OCI-LY1 (cell line): Measurements from ENCODE around the gene TWF1.

Experiments
- H2AFZ ChIP-seq: fragments of 200-600 bp; sonication (generic), shearing (Covaris generic); 2 replicates; pipeline ENCODE4 v1.6.0; 2014; ENCODE audit warnings: antibody characterized with exemption, mild to moderate bottlenecking, low read length
- H3F3A ChIP-seq: fragments of 200-600 bp; sonication (generic), shearing (Covaris generic); 2 replicates; pipeline ENCODE4 v1.6.0; 2014; ENCODE audit warnings: mild to moderate bottlenecking, antibody characterized with exemption, low read length, moderate library complexity; ENCODE audit not compliant: insufficient read depth
- H3K27ac ChIP-seq: fragments of 200-600 bp; sonication (generic); 2 replicates; pipeline ENCODE4 v1.5.1; 2014; ENCODE audit warnings: low read length, mixed run types, mild to moderate bottlenecking, low read depth; ENCODE audit not compliant: poor library complexity, severe bottlenecking
- H3K27me3 ChIP-seq: fragments of 200-600 bp; sonication (generic); 2 replicates; pipeline ENCODE4 v1.6.0; 2014; ENCODE audit warnings: antibody characterized with exemption, mild to moderate bottlenecking, low read length, moderate library complexity; ENCODE audit not compliant: insufficient read depth
- H3K36me3 ChIP-seq: fragments of 200-600 bp; sonication (generic); 2 replicates; pipeline ENCODE4 v1.6.1; 2014; ENCODE audit warnings: mild to moderate bottlenecking, antibody characterized with exemption, low read length, moderate library complexity, mixed read lengths; ENCODE audit not compliant: insufficient read depth
- H3K4me1 ChIP-seq: fragments of 200-600 bp; sonication (generic); 2 replicates; pipeline ENCODE4 v1.5.1; 2014; ENCODE audit warnings: mild to moderate bottlenecking, low read length, moderate library complexity; ENCODE audit not compliant: insufficient read depth, severe bottlenecking
- H3K4me2 ChIP-seq: fragments of 200-600 bp; sonication (generic), shearing (Covaris generic); 2 replicates; pipeline ENCODE4 v1.6.1; 2014; ENCODE audit warnings: low read length
- H3K4me3 ChIP-seq: fragments of 200-600 bp; sonication (generic); 2 replicates; pipeline ENCODE4 v1.5.1; 2014; ENCODE audit warnings: low read length, low read depth, mild to moderate bottlenecking, mixed read lengths; ENCODE audit not compliant: poor library complexity, severe bottlenecking
- H3K79me2 ChIP-seq: fragments of 200-600 bp; shearing (Covaris generic); 2 replicates; pipeline ENCODE4 v1.6.1; 2016; ENCODE audit warnings: mixed run types, low read length, mixed read lengths; ENCODE audit not compliant: insufficient read depth
- H3K9ac ChIP-seq: fragments of 200-600 bp; sonication (generic), shearing (Covaris generic); 2 replicates; pipeline ENCODE4 v1.6.1; 2014; ENCODE audit warnings: mild to moderate bottlenecking, low read length, mixed read lengths
- H3K9me2 ChIP-seq: fragments of 200-600 bp; sonication (generic), shearing (Covaris generic); 2 replicates; pipeline ENCODE4 v1.6.1; 2014; ENCODE audit warnings: low read depth, mild to moderate bottlenecking, low read length, mixed read lengths
- H3K9me3 ChIP-seq: fragments of 200-600 bp; shearing (Covaris generic); 2 replicates; pipeline ENCODE4 v1.6.1; 2014; ENCODE audit warnings: low read length, mixed read lengths
- H4K20me1 ChIP-seq: fragments of 200-600 bp; sonication (generic), shearing (Covaris generic); 2 replicates; pipeline ENCODE4 v1.6.0; 2016; ENCODE audit warnings: mild to moderate bottlenecking, low read length; ENCODE audit not compliant: insufficient read depth
- CTCF ChIP-seq: fragments of 200-600 bp; sonication (generic), shearing (Covaris generic); IDR thresholded peaks from 2 replicates; pipeline ENCODE4 v1.5.1; 2017; ENCODE audit warnings: mild to moderate bottlenecking, antibody characterized with exemption, low read length, moderate library complexity, mixed read lengths
- EZH2 ChIP-seq: fragments of 200-600 bp; sonication (generic), shearing (Covaris generic); IDR thresholded peaks from 2 replicates; pipeline ENCODE4 v1.8.0; 2017; ENCODE audit warnings: borderline replicate concordance, mixed run types, mild to moderate bottlenecking, antibody characterized with exemption, low read length, moderate library complexity, mixed read lengths

Gene TWF1

GRCh38 chr12:43786899-43787693, 19.0 kb downstream of the TWF1 start:
- no peak overlapping the region for H3K4me3 ChIP-seq
- no peak overlapping the region for H3K4me2 ChIP-seq
- no peaks in the 10 kb centered on the region for H3K79me2 ChIP-seq
- no peaks in the 10 kb centered on the region for H4K20me1 ChIP-seq
- no peaks in the 10 kb centered on the region for H3F3A ChIP-seq
- H3K27ac ChIP-seq: no peak overlapping the region
- no peak overlapping the region for H3K9ac ChIP-seq
- H3K36me3 ChIP-seq: peaks cover 52% of the 10 kb centered on the region
- no peak for TF ChIP-seq EZH2
- no peak for TF ChIP-seq CTCF
- no peak overlapping the region for H2AFZ ChIP-seq
- no peaks in the 10 kb centered on the region for H3K27me3 ChIP-seq
- H3K9me3 ChIP-seq: no peaks in the 10 kb centered on the region
- no peaks in the 10 kb centered on the region for H3K4me1 ChIP-seq
- no peaks in the 10 kb centered on the region for H3K9me2 ChIP-seq

- no peak overlapping the region for H3K27ac ChIP-seq
- H3K4me3 ChIP-seq: no peak overlapping the region
- no peak overlapping the region for H3K4me2 ChIP-seq
- H3K9ac ChIP-seq: no peak overlapping the region
- H3K9me2 ChIP-seq: no peaks in the 10 kb centered on the region
- H3F3A ChIP-seq: no peaks in the 10 kb centered on the region
- H3K36me3 ChIP-seq: peaks cover 79% of the 10 kb centered on the region
- H3K9me3 ChIP-seq: no peaks in the 10 kb centered on the region
- H3K4me1 ChIP-seq: no peaks in the 10 kb centered on the region
- TF ChIP-seq CTCF: peak; percentile 71
- TF ChIP-seq EZH2: no peak
- H2AFZ ChIP-seq: no peak overlapping the region
- no peaks in the 10 kb centered on the region for H3K27me3 ChIP-seq
- H3K79me2 ChIP-seq: no peaks in the 10 kb centered on the region
- no peaks in the 10 kb centered on the region for H4K20me1 ChIP-seq
Observed at GRCh38 chr12:43776498-43776897, 29.6 kb downstream of the TWF1 start.

- Histone ChIP-seq H3K4me2 (no peak overlapping the region), H3K9me2 (no peaks in the 10 kb centered on the region), H3K9ac (no peak overlapping the region), H3F3A (no peaks in the 10 kb centered on the region), H3K4me3 (no peak overlapping the region), H4K20me1 (no peaks in the 10 kb centered on the region), H2AFZ (no peak overlapping the region), H3K4me1 (peaks cover 17% of the 10 kb centered on the region), H3K27me3 (no peaks in the 10 kb centered on the region), H3K36me3 (peaks cover 41% of the 10 kb centered on the region), H3K9me3 (no peaks in the 10 kb centered on the region), H3K27ac (no peak overlapping the region), H3K79me2 (0 out of 2 replicates have a peak, but pooled peaks cover 1% of the 10 kb centered on the region)
- TF ChIP-seq CTCF (no peak), EZH2 (no peak)
Observed at GRCh38 chr12:43766291-43766690, 39.8 kb downstream of the TWF1 start.
